PC-9 (cell line): Measurements from ENCODE around the gene TNFRSF8. TPM values are rescaled to one million over a fixed set of nuclear protein-coding genes. Genes with fewer than 3 reads are reported as not detected.
A peak's percentile ranks its signal among the peaks of the same experiment; 100 is the strongest.

ENCODE experiments used
- BruUV-seq: library from RNA; stranded (reverse); fragments of 400-500 nt; replicated peaks from 2 replicates; lab custom pipeline; 2021; lab: Mats Ljungman, UMichigan
- CTCF ChIA-PET: fragments of 300-600 bp; sonication (Branson Sonifier 250); formaldehyde crosslinking; loops from one replicate; lab custom pipeline; 2022; ENCODE audit warnings: antibody characterized with exemption; lab: Charles Lee
- POLR2A ChIA-PET: fragments of 300-600 bp; sonication (Branson Sonifier 250); formaldehyde crosslinking; loops from one replicate; lab custom pipeline; 2022; ENCODE audit warnings: antibody characterized with exemption; ENCODE audit not compliant: unreplicated experiment; lab: Charles Lee
- DNase-seq, 2 experiments: peaks; one replicate each; pipeline versions ENCODE4 v3.0.0 to v3.0.0-alpha.2; 2015 to 2022; ENCODE audit warnings: mixed read lengths in 1 of 2
- H2AFZ ChIP-seq: fragments of 200-600 bp; sonication (generic); 2 replicates; pipeline ENCODE4 v1.8.1; 2017; ENCODE audit warnings: antibody characterized with exemption
- H3F3A ChIP-seq: fragments of 200-600 bp; sonication (generic); 2 replicates; pipeline ENCODE4 v1.8.1; 2017; ENCODE audit warnings: antibody characterized with exemption, mild to moderate bottlenecking, low read depth; ENCODE audit not compliant: insufficient read depth
- H3K27ac ChIP-seq: fragments of 200-600 bp; sonication (generic); 2 replicates; pipeline ENCODE4 v1.6.1; 2016; ENCODE audit warnings: mixed run types
- H3K27me3 ChIP-seq: fragments of 200-600 bp; sonication (generic); 2 replicates; pipeline ENCODE4 v1.6.1; 2016; ENCODE audit warnings: low read depth, mixed run types; ENCODE audit not compliant: insufficient read depth
- H3K36me3 ChIP-seq: fragments of 200-600 bp; sonication (generic); 2 replicates; pipeline ENCODE4 v1.6.1; 2016; ENCODE audit warnings: low read depth, mixed run types
- H3K4me1 ChIP-seq: fragments of 200-600 bp; sonication (generic); replicated peaks from 2 replicates; pipeline ENCODE4 v1.6.1; 2016; ENCODE audit warnings: mixed run types; ENCODE audit not compliant: insufficient read depth
- H3K4me2 ChIP-seq: fragments of 200-600 bp; sonication (generic); 2 replicates; pipeline ENCODE4 v1.6.1; 2017; ENCODE audit warnings: mixed run types
- H3K4me3 ChIP-seq: fragments of 200-600 bp; sonication (generic); 2 replicates; pipeline ENCODE4 v1.6.1; 2016; ENCODE audit warnings: mixed run types
- H3K79me2 ChIP-seq: fragments of 200-600 bp; sonication (generic); 2 replicates; pipeline ENCODE4 v1.6.1; 2017; ENCODE audit warnings: low read depth, mixed run types
- H3K9me2 ChIP-seq: fragments of 200-600 bp; sonication (generic); 2 replicates; pipeline ENCODE4 v1.8.1; 2017; ENCODE audit warnings: mild to moderate bottlenecking; ENCODE audit not compliant: insufficient read depth
- H3K9me3 ChIP-seq: fragments of 200-600 bp; sonication (generic); 2 replicates; pipeline ENCODE4 v1.8.1; 2016; ENCODE audit warnings: low read depth; ENCODE audit not compliant: insufficient read depth
- H4K20me1 ChIP-seq: fragments of 200-600 bp; sonication (generic); 2 replicates; pipeline ENCODE4 v1.8.1; 2017; ENCODE audit not compliant: insufficient read depth
- EZH2 ChIP-seq: fragments of 200-600 bp; sonication (generic); IDR thresholded peaks from 2 replicates; pipeline ENCODE4 v1.8.0; 2017; ENCODE audit warnings: antibody characterized with exemption, low read depth
- intact Hi-C: fragments of 100-400 bp; cut with micrococcal nuclease; formaldehyde crosslinking; loops from one replicate; pipeline ENCODE4 v1.10.0; 2022; ENCODE audit not compliant: unreplicated experiment
- total RNA-seq: library from RNA; stranded (reverse); gene quantifications from 2 replicates; pipeline ENCODE4 v1.2.3, GENCODE V29; 2021
- TF ChIP-seq, protein P1 (sequence below): fragments of 200-600 bp; sonication (generic); conservative IDR thresholded peaks from 2 replicates; pipeline ENCODE4 v1.6.1; 2017; ENCODE audit warnings: mixed run types, antibody characterized with exemption, mild to moderate bottlenecking, moderate library complexity

Gene TNFRSF8
- total RNA-seq, 1 experiment from 2014 or later = not detected

DNA sequence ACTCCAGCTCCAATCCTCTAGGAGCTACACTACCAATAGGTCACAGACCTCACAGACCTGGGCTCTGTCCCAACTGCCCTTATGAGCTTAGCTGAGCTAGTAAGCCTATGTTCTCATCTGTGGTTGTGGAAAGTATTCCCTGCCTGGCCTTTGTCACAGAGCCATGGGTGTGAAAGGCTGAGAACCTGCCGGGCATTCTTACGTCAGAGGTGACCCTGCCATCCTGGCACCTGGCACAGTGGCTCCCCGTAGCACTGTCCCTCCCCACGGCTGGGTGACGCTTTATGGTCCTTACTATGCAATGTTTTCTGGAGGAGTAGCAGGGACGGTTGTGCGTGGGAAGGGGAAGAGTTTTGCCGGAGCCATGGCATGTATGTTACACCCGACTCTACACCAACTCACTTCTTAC lies 107.2 kb downstream of the TNFRSF8 start:
- TF ChIP-seq, protein P1, sequence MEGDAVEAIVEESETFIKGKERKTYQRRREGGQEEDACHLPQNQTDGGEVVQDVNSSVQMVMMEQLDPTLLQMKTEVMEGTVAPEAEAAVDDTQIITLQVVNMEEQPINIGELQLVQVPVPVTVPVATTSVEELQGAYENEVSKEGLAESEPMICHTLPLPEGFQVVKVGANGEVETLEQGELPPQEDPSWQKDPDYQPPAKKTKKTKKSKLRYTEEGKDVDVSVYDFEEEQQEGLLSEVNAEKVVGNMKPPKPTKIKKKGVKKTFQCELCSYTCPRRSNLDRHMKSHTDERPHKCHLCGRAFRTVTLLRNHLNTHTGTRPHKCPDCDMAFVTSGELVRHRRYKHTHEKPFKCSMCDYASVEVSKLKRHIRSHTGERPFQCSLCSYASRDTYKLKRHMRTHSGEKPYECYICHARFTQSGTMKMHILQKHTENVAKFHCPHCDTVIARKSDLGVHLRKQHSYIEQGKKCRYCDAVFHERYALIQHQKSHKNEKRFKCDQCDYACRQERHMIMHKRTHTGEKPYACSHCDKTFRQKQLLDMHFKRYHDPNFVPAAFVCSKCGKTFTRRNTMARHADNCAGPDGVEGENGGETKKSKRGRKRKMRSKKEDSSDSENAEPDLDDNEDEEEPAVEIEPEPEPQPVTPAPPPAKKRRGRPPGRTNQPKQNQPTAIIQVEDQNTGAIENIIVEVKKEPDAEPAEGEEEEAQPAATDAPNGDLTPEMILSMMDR = no peak
- TF ChIP-seq EZH2 = no peak
- no peaks in the 10 kb centered on the region for H4K20me1 ChIP-seq
- H3K9me3 ChIP-seq = no peaks in the 10 kb centered on the region
- H2AFZ ChIP-seq = no peak overlapping the region
- no peaks in the 10 kb centered on the region for H3K27me3 ChIP-seq
- H3K79me2 ChIP-seq = no peaks in the 10 kb centered on the region
- POLR2A ChIA-PET = no interaction called here
- H3F3A ChIP-seq = no peaks in the 10 kb centered on the region
- DNase-seq = peak; percentile 51 to 81
- H3K4me1 ChIP-seq = peaks cover 12% of the 10 kb centered on the region
- peak overlapping the region; percentile 27; the same call in 1 of the 2 replicates for H3K4me2 ChIP-seq
- no peaks in the 10 kb centered on the region for H3K36me3 ChIP-seq
- no TSS peak for BruUV-seq
- H3K9me2 ChIP-seq = no peaks in the 10 kb centered on the region
- H3K27ac ChIP-seq = no peak overlapping the region
- CTCF ChIA-PET = no interaction called here
- no peak overlapping the region for H3K4me3 ChIP-seq
- intact Hi-C loops = no loop called here

- Histone ChIP-seq H3K27ac (no peak overlapping the region), H3K36me3 (no peaks in the 10 kb centered on the region), H3K9me2 (no peaks in the 10 kb centered on the region), H3K4me3 (no peak overlapping the region), H3K4me1 (peaks cover 12% of the 10 kb centered on the region), H3K27me3 (no peaks in the 10 kb centered on the region), H3F3A (no peaks in the 10 kb centered on the region), H3K4me2 (no peak overlapping the region), H4K20me1 (no peaks in the 10 kb centered on the region), H2AFZ (no peak overlapping the region), H3K79me2 (no peaks in the 10 kb centered on the region), H3K9me3 (no peaks in the 10 kb centered on the region)
- ChIA-PET POLR2A (no interaction called here), CTCF (no interaction called here)
- no peak for DNase-seq
- intact Hi-C loops = no loop called here
- no TSS peak for BruUV-seq
- TF ChIP-seq EZH2 = no peak
- TF ChIP-seq, protein P1 = no peak
These were observed 108.3 kb downstream of the TNFRSF8 start for GRCh38 chr1:12171206-12172041.

DNA sequence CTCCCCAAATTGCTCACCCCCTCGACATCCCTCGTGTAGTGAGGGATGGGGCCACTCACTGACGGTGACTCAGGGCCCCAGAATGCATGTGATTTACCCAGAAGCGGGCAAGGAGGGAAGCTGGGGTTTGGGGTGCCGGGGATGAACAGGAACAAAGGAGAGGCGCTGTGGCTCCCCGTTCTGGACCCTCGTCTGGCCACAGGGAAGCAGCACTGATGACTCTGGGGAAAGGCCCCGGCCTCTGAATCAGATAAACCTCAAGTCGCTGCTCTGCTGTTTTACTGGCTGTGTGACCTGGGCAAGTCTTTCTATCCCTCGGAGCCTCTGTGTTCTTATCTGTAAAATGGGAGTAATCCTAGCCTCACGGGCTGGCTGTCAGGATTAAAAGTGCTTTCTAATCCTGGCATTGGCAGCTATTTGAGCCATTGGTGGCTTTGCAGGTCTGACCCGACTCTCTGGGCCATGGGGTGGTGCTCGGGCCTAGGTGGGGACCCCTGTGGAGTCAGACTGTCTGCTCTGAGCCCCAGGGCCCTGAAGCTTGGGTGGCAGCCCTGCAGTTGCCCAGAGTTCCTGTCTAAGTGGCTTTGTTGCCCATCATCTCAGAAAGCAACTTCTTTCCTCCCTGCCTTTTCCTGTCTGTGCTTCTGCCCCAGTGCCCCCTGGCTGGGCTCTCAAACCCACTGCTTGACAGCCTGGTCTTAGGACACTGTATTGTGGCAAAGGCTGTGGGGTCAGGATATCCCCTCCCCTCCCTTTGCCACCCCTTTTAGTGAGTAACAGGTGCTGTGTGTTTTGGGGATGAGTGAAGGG lies 109.1 kb downstream of the TNFRSF8 start:
- Histone ChIP-seq H3K9me2 (no peaks in the 10 kb centered on the region), H2AFZ (no peak overlapping the region), H4K20me1 (no peaks in the 10 kb centered on the region), H3K27ac (no peak overlapping the region), H3K79me2 (no peaks in the 10 kb centered on the region), H3K4me1 (peaks cover 12% of the 10 kb centered on the region), H3K4me3 (no peak overlapping the region), H3K9me3 (no peaks in the 10 kb centered on the region), H3K27me3 (no peaks in the 10 kb centered on the region), H3F3A (no peaks in the 10 kb centered on the region), H3K36me3 (no peaks in the 10 kb centered on the region), H3K4me2 (no peak overlapping the region)
- DNase-seq = no peak
- intact Hi-C loops = no loop called here
- no TSS peak for BruUV-seq
- POLR2A ChIA-PET = no interaction called here
- CTCF ChIA-PET = no interaction called here
- no peak for TF ChIP-seq EZH2
- TF ChIP-seq, protein P1 = no peak
